HepG2 (cell line): ENCODE measurements around the gene CSTPP1. TPM values are rescaled to one million over a fixed set of nuclear protein-coding genes. Genes with fewer than 3 reads are reported as not detected.

Experiments used
- ATAC-seq: fragments of 200-7000 bp; cut with Tn5 transposase; 3 replicates; pipeline ENCODE4 v1.9.1; 2020; ENCODE audit warnings: mild to moderate bottlenecking, moderate library complexity
- BruUV-seq: library from RNA; stranded (reverse); fragments of 400-500 nt; replicated peaks from 2 replicates; lab custom pipeline; 2021; lab: Mats Ljungman, UMichigan
- CTCF ChIA-PET: fragments of 300-600 bp; formaldehyde crosslinking; extraction: SDS; loops from one replicate; lab custom pipeline; 2021; ENCODE audit warnings: low total read pairs, inconsistent platforms, low intra/inter-chr PET ratio; lab: Yijun Ruan, JAX
- POLR2A ChIA-PET: fragments of 350-600 bp; sonication (Branson Sonifier 250); formaldehyde crosslinking; loops from one replicate; lab custom pipeline; 2020; ENCODE audit warnings: antibody characterized with exemption, inconsistent platforms; lab: Yijun Ruan, JAX
- DNase-seq: peaks from one replicate; pipeline ENCODE4 v3.0.0-alpha.2; 2015; ENCODE audit warnings: low spot score
- FAIRE-seq: peaks from 3 replicates; lab custom pipeline; 2011; peaks lifted over from hg19 to GRCh38; lab: Jason Lieb, UNC
- H2AFZ ChIP-seq: one replicate; pipeline ENCODE4 v1.6.1; 2011; ENCODE audit warnings: low read length, inconsistent platforms
- H3K27ac ChIP-seq: fragments of 300-600 bp; 3 replicates; pipeline ENCODE4 v1.8.0; 2011; ENCODE audit warnings: mixed run types, mild to moderate bottlenecking, mixed read lengths, low read length, inconsistent platforms; ENCODE audit not compliant: insufficient read depth; ENCODE audit errors: extremely low read length
- H3K27me3 ChIP-seq, 2 experiments: fragments of 200-600 bp in 1 of 2; 2 replicates in 1 of 2; 3 replicates in 1 of 2; pipeline versions ENCODE4 v1.6.0 to v1.8.0; 2011; ENCODE audit warnings: low read length in 2 of 2, mild to moderate bottlenecking in 2 of 2, moderate library complexity in 2 of 2, inconsistent platforms in 1 of 2; ENCODE audit not compliant: insufficient read depth in 2 of 2, control insufficient read depth in 1 of 2
- H3K36me3 ChIP-seq, 2 experiments: fragments of 200-600 bp in 1 of 2; replicated peaks in 1 of 2; 2 replicates in 1 of 2; 3 replicates in 1 of 2; pipeline versions ENCODE4 v1.5.1 to v1.8.0; 2011; ENCODE audit warnings: low read length in 2 of 2, inconsistent platforms in 1 of 2; ENCODE audit not compliant: insufficient read depth in 2 of 2, control insufficient read depth in 1 of 2
- H3K4me1 ChIP-seq: 2 replicates; pipeline ENCODE4 v1.5.1; 2012; ENCODE audit warnings: low read length, inconsistent platforms; ENCODE audit not compliant: insufficient read depth
- H3K4me2 ChIP-seq: 2 replicates; pipeline ENCODE4 v1.6.0; 2011; ENCODE audit warnings: low read depth, low read length, inconsistent platforms
- H3K4me3 ChIP-seq, 3 experiments: fragments of 200-600 bp in 1 of 3; sonication (generic), shearing (Covaris generic) in 1 of 3; replicated peaks in 1 of 3; 2 replicates each; pipeline ENCODE4 v1.5.1; 2011 to 2016; ENCODE audit warnings: low read length in 3 of 3, inconsistent platforms in 2 of 3, low read depth in 2 of 3, mild to moderate bottlenecking in 2 of 3, control low read depth in 1 of 3, mixed read lengths in 1 of 3; ENCODE audit not compliant: insufficient read depth in 1 of 3
- H3K79me2 ChIP-seq: one replicate; pipeline ENCODE4 v1.6.1; 2011; ENCODE audit warnings: low read length, inconsistent platforms; ENCODE audit not compliant: insufficient read depth
- H3K9ac ChIP-seq: 2 replicates; pipeline ENCODE4 v1.6.0; 2011; ENCODE audit warnings: mild to moderate bottlenecking, low read depth, low read length, inconsistent platforms; ENCODE audit not compliant: insufficient read depth
- H3K9me3 ChIP-seq: 2 replicates; pipeline ENCODE4 v1.5.1; 2012; ENCODE audit warnings: mild to moderate bottlenecking, low read length
- H4K20me1 ChIP-seq: 2 replicates; pipeline ENCODE4 v1.6.0; 2011; ENCODE audit warnings: inconsistent platforms, mild to moderate bottlenecking, low read length, moderate library complexity; ENCODE audit not compliant: insufficient read depth
- ATRX ChIP-seq: sonication (generic); formaldehyde crosslinking; IDR thresholded peaks from 2 replicates; pipeline ENCODE4 v1.4.0; 2020; ENCODE audit warnings: missing genetic modification reagents, borderline replicate concordance
- BRD4 ChIP-seq: sonication (generic); formaldehyde crosslinking; IDR thresholded peaks from 2 replicates; pipeline ENCODE4 v1.4.0; 2020; ENCODE audit warnings: missing genetic modification reagents
- CENPX ChIP-seq: sonication (generic); formaldehyde crosslinking; IDR thresholded peaks from 2 replicates; pipeline ENCODE4 v1.9.0; 2021; ENCODE audit warnings: mild to moderate bottlenecking, missing genetic modification reagents, moderate library complexity
- CHD4 ChIP-seq: fragments of 200-600 bp; sonication (generic); IDR thresholded peaks from 2 replicates; pipeline ENCODE4 v1.7.0; 2017; ENCODE audit warnings: mild to moderate bottlenecking, low read length, borderline replicate concordance
- FOXM1 ChIP-seq: sonication (generic); formaldehyde crosslinking; IDR thresholded peaks from 2 replicates; pipeline ENCODE4 v1.5.0; 2020; ENCODE audit warnings: missing genetic modification reagents
- KLF11 ChIP-seq: IDR thresholded peaks from 2 replicates; pipeline ENCODE4 v1.6.1; 2016; ENCODE audit warnings: missing compliant biosample characterization
- MIXL1 ChIP-seq: IDR thresholded peaks from 2 replicates; pipeline ENCODE4 v1.6.1; 2016
- RORA ChIP-seq: sonication (generic); formaldehyde crosslinking; IDR thresholded peaks from 2 replicates; pipeline ENCODE4 v1.5.0; 2020; ENCODE audit warnings: mild to moderate bottlenecking, missing genetic modification reagents, moderate library complexity
- SIX1 ChIP-seq: sonication (generic); formaldehyde crosslinking; IDR thresholded peaks from 2 replicates; pipeline ENCODE4 v1.4.0; 2020; ENCODE audit warnings: missing genetic modification reagents, borderline replicate concordance
- TBL1XR1 ChIP-seq: fragments of 150-350 bp; IDR thresholded peaks from 2 replicates; pipeline ENCODE4 v1.6.1; 2014; ENCODE audit warnings: borderline replicate concordance, low read length; ENCODE audit not compliant: partially characterized antibody
- TBX2 ChIP-seq: sonication (generic); formaldehyde crosslinking; IDR thresholded peaks from 2 replicates; pipeline ENCODE4 v1.5.0; 2020; ENCODE audit warnings: missing genetic modification reagents, mild to moderate bottlenecking, borderline replicate concordance
- ZNF430 ChIP-seq: sonication (generic); formaldehyde crosslinking; IDR thresholded peaks from 2 replicates; pipeline ENCODE4 v1.9.0; 2021; ENCODE audit warnings: mild to moderate bottlenecking, missing genetic modification reagents
- ZNF879 ChIP-seq: sonication (generic); formaldehyde crosslinking; IDR thresholded peaks from 2 replicates; pipeline ENCODE4 v1.8.1; 2023; ENCODE audit warnings: missing genetic modification reagents
- ZSCAN31 ChIP-seq: sonication (generic); formaldehyde crosslinking; IDR thresholded peaks from 2 replicates; pipeline ENCODE4 v1.5.0; 2020; ENCODE audit warnings: low read depth, mild to moderate bottlenecking, missing genetic modification reagents
- WGBS: methylation state at CpG from one replicate; pipeline ENCODE4 v1.1.6; 2017; ENCODE audit warnings: low lambda C conversion rate; 5-methylcytosine and 5-hydroxymethylcytosine counted together
- in situ Hi-C: cut with HindIII; loops from 2 replicates; pipeline ENCODE4 v1.10.0; 2017; ENCODE audit warnings: low pct_unique_long_range_greater_than_20kb; ENCODE audit not compliant: extremely low pct_ligation_motif_present
- intact Hi-C: fragments of 100-400 bp; cut with micrococcal nuclease; formaldehyde crosslinking; loops from one replicate; pipeline ENCODE4 v1.10.0; 2022; ENCODE audit not compliant: unreplicated experiment
- polyA plus RNA-seq, 8 experiments: library from polyadenylated mRNA; depleted of rRNA in 3 of 8; stranded (reverse) in 7 of 8; unstranded in 1 of 8; fragments of >200 nt; fragmentation: Illumina TruSeq in 4 of 8; extraction: Trizol in 4 of 8; gene quantifications; 2 replicates each; pipeline versions ENCODE4 v1.2.1 to v1.2.3, GENCODE V29; 2011 to 2016; ENCODE audit warnings: low read depth in 4 of 8, missing spikeins in 1 of 8, mixed read lengths in 1 of 8; ENCODE audit not compliant: insufficient read depth in 1 of 8
- total RNA-seq, 5 experiments: library from RNA; depleted of rRNA; stranded (reverse); fragments of >200 nt; fragmentation: Illumina TruSeq; extraction: Trizol; gene quantifications; 2 replicates each; pipeline ENCODE4 v1.2.3, GENCODE V29; 2016; ENCODE audit warnings: low read depth in 1 of 5
- TF ChIP-seq, protein P1 (sequence below): sonication (generic); formaldehyde crosslinking; IDR thresholded peaks from 2 replicates; pipeline ENCODE4 v1.4.0; 2020; ENCODE audit warnings: mild to moderate bottlenecking, missing genetic modification reagents

Gene CSTPP1
- total and polyA plus RNA-seq, 2 of the 13 experiments (the other 11 are each of a cell fraction or from before 2014, with no cell fraction given): 12.3 to 14.6 TPM

DNA sequence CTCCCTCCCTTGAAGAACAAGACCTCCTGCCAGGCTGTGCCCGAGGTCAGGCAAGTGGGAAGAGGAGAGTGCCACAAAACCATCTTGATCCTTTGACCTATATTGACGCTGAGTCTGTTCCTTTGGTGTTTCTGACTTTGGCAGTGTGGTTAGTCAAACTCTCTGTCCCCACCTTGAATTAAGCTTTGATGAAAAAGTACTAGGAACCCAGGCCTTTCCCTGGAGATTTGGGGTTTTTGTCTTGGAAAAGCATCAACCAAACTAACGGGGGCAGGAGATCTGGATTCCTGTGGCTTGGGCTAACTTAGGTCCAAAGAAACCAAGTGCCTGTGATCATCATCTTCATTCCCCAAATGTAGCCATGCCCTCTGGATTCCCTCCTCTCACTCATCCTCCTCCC, 199.8 kb downstream of the CSTPP1 start:
- POLR2A ChIA-PET: no interaction called here
- in situ Hi-C loops: no loop called here
- no peaks in the 10 kb centered on the region for H3K27me3 ChIP-seq
- no peaks in the 10 kb centered on the region for H3K4me1 ChIP-seq
- FAIRE-seq: no peak
- H3K79me2 ChIP-seq: no peaks in the 10 kb centered on the region
- H4K20me1 ChIP-seq: no peaks in the 10 kb centered on the region
- H3K4me2 ChIP-seq: no peak overlapping the region
- CTCF ChIA-PET: no interaction called here
- H3K36me3 ChIP-seq: peaks cover 0 to 3% of the 10 kb centered on the region in 2 experiments; a peak in 1 of 5 replicates
- H3K9me3 ChIP-seq: no peaks in the 10 kb centered on the region
- H3K4me3 ChIP-seq: no peak overlapping the region
- no peak overlapping the region for H3K9ac ChIP-seq
- intact Hi-C loops: no loop called here
- ATAC-seq: no peak
- BruUV-seq: no TSS peak
- H3K27ac ChIP-seq: no peak overlapping the region
- no peak for DNase-seq
- no peak for TF ChIP-seq ZNF879
- no peak for TF ChIP-seq CENPX
- H2AFZ ChIP-seq: no peak overlapping the region
- WGBS: 76% methylated on average over 3 of the region's 3 CpGs

DNA sequence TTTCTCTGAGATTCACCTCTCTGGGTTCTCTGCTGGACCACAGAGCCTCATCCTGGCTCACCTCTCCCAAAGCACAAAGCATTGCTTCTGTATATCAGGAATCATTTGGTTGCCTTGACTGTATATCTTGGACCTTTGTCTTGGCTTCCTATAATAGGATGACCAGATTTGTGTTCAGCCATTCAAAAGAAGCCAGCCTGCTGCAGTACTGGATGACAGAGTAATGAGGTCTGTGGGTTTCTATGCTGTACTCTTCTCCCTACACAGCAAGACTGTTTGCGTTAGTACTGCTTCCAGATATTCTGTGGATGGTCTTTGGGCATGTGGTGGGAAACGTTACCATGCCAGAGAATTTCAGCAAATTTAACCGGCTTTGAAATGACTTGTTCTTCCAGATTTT, 200.4 kb downstream of the CSTPP1 start:
- no TSS peak for BruUV-seq
- no peak for ATAC-seq
- H4K20me1 ChIP-seq: no peaks in the 10 kb centered on the region
- H3K4me2 ChIP-seq: no peak overlapping the region
- H3K27me3 ChIP-seq: no peaks in the 10 kb centered on the region
- no peak for DNase-seq
- intact Hi-C loops: no loop called here
- H3K36me3 ChIP-seq: peaks cover 0 to 3% of the 10 kb centered on the region in 2 experiments; a peak in 1 of 5 replicates
- no peak overlapping the region for H3K4me3 ChIP-seq
- WGBS: 94% methylated on average over 3 of the region's 3 CpGs
- no peaks in the 10 kb centered on the region for H3K4me1 ChIP-seq
- ChIA-PET CTCF (no interaction called here), POLR2A (no interaction called here)
- TF ChIP-seq, protein P1, sequence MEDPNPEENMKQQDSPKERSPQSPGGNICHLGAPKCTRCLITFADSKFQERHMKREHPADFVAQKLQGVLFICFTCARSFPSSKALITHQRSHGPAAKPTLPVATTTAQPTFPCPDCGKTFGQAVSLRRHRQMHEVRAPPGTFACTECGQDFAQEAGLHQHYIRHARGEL (CRISPR knock-in tag): no peak
- no peak for TF ChIP-seq TBL1XR1
- TF ChIP-seq KLF11 (CRISPR knock-in tag): no peak
- no peak for TF ChIP-seq MIXL1 (CRISPR knock-in tag)
- TF ChIP-seq SIX1: no peak
- TF ChIP-seq RORA (CRISPR knock-in tag): no peak
- TF ChIP-seq CHD4: no peak
- TF ChIP-seq FOXM1 (CRISPR knock-in tag): no peak
- TF ChIP-seq TBX2 (CRISPR knock-in tag): no peak
- no peak for TF ChIP-seq ATRX
- no peak for TF ChIP-seq ZSCAN31
- TF ChIP-seq ZNF430 (CRISPR knock-in tag): no peak
- no peak for TF ChIP-seq BRD4 (CRISPR knock-in tag)
- no peak overlapping the region for H3K27ac ChIP-seq
- no peak overlapping the region for H2AFZ ChIP-seq
- H3K9me3 ChIP-seq: no peaks in the 10 kb centered on the region
- H3K9ac ChIP-seq: no peak overlapping the region
- no peaks in the 10 kb centered on the region for H3K79me2 ChIP-seq
- no peak for FAIRE-seq
- in situ Hi-C loops: no loop called here
